ENCODE measurements around the gene TM6SF1.

The TM6SF1 gene

GRCh38 chr15:83106994-83107840, at the start of gene TM6SF1:
Gene TM6SF1 (plus strand): TSS chr15:83107645. CDS start chr15:83107681, 36 bp downstream.
- peak; percentile 23; the same call in 1 of the 2 replicates for TF ChIP-seq CTCF (IDR thresholded peaks at IDR 0.05)
- TF ChIP-seq ZFX (IDR thresholded peaks at IDR 0.05; ENCODE audit: borderline replicate concordance), result no peak
- H3K27ac ChIP-seq, result no peak within 1 kb of the TSS

DNA sequence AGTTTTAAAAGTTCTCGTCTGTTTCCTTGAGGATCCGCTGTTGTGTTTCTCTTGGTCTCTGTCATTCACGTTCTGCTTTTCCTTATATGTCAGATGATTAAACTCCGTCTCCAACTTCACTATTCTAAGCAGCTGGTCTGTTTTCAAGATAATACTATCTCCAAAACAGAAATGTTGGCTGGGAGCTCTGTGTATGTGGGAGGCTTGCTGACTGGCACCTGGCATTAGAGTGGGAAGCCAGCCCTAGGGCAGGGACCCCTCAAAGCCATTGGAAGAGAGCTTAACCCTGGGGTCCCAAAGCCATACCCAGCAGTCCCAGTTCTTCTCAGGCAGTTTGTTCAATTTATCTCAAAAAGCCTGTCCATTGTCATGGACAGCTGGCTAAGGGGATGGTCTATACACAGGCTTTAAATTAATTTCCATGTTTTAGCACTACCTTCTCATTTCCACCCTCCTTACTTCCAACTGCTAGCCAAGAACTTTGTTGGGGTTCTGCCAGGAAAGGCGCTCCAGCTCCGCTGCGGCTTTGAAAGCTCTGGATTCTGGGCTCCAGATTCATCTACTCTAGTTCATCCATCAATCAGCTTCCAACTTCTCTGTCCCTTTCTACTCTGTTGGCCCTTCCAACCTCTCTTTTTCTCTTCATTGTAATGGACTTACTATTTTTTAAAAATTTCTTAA, 49.6 kb upstream of the TM6SF1 start:
- no peak overlapping the region for H3K27ac ChIP-seq
- no peak for TF ChIP-seq CTCF (IDR thresholded peaks at IDR 0.05)
- no peak for TF ChIP-seq ZFX (IDR thresholded peaks at IDR 0.05; ENCODE audit: borderline replicate concordance)

DNA sequence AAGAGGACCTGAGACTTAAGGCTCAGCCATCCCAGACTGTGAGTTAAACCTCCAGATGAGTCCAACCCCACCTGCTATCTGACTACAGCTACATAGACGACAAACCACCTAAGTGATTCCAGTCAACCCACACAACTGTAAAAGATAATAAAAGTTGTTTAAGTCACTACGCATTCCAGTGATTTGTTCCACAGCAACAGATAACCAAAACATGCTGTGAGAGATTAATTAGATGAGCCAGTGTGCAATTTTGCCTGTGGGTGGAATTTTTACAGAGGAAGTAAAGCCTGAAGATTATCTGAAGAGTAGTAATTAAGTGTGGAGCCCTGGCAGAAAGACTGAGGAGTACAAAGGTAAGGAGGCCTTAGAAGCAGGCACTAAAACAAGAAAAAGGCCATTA, 45.8 kb upstream of the TM6SF1 start:
- no peak for TF ChIP-seq CTCF (IDR thresholded peaks at IDR 0.05)
- TF ChIP-seq ZFX (IDR thresholded peaks at IDR 0.05; ENCODE audit: borderline replicate concordance), result no peak
- no peak overlapping the region for H3K27ac ChIP-seq

DNA sequence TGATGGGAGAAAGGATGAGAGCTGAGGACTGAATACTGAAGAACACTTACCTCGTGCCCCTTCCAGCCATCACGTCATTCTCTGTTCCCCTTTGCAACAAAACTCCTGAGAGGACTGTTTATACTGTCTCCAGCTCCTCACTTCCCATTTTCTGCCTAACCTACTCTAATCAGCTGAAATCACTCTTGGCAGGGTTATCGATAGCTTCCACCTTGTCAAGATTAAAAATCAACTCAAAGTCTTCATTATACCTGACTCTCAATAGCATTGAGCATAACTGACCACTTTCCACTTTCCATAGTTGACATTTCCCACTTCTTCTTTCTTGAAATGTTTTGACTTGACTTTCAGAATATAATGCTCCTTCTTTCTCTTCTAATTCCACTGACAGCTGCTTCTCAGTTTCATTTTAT, 44.7 kb upstream of the TM6SF1 start:
- no peak overlapping the region for H3K27ac ChIP-seq
- no peak for TF ChIP-seq CTCF (IDR thresholded peaks at IDR 0.05)
- TF ChIP-seq ZFX (IDR thresholded peaks at IDR 0.05; ENCODE audit: borderline replicate concordance), result no peak

DNA sequence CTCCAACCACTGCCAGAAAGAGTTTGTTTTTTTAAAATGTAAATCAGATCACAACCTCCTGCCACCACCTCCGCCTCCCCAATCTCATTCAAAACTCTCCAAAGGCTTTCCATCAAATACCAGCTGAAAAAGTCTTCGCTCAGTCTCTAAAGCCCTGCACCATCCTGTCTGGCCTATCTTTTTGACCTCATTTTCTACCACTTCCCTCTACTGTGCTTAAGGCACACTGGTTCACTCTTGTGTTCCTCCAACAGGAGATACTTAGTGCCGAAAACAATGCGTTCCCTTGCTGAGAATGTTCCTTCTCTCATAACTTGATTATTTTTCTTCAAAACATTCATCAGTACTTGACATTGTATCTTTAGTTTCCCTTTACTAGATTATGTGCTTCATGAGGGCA, 43.9 kb upstream of the TM6SF1 start:
- TF ChIP-seq CTCF (IDR thresholded peaks at IDR 0.05) (no peak), ZFX (IDR thresholded peaks at IDR 0.05; ENCODE audit: borderline replicate concordance) (no peak)
- H3K27ac ChIP-seq, result no peak overlapping the region

- no peak for TF ChIP-seq ZFX (IDR thresholded peaks at IDR 0.05; ENCODE audit: borderline replicate concordance)
- H3K27ac ChIP-seq, result no peak overlapping the region
Measured at GRCh38 chr15:83064859-83065258, 42.6 kb upstream of the TM6SF1 start.

DNA sequence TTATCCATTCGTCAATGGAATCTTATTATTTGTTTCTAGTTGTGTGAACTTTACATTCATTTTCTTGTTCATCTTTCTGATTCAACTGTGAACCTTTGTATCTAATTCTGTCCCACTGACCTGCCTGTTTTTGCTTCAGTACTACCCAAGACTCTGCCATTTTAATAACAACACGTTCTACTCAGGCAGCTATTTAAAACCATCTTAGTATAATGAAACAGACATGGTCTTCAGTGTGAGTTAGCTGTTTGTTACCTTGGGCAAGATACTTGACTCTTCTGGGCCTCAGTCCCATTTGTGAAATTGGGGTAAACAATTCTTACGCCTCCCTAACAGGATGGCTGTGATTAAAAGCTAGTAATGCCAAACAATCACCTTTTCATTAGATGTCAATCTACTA, 42.0 kb upstream of the TM6SF1 start:
- H3K27ac ChIP-seq, result no peak overlapping the region
- TF ChIP-seq ZFX (IDR thresholded peaks at IDR 0.05; ENCODE audit: borderline replicate concordance) (no peak), CTCF (IDR thresholded peaks at IDR 0.05) (no peak)
